HS-27A (cell line): ENCODE results near the gene RPL13.
A peak's percentile ranks its signal among the peaks of the same experiment; 100 is the strongest.

Experiments
- DNase-seq: peaks from one replicate; pipeline ENCODE4 v3.0.0-alpha.2; 2012; ENCODE audit warnings: low read depth, missing footprints

The RPL13 gene

GRCh38 chr16:89560378-89561141 is at the start of gene RPL13:
Gene RPL13, plus strand, starts transcription at chr16:89560682. Its CDS starts 278 bp downstream, at chr16:89560960.
- DNase-seq: peak; percentile 90

GRCh38 chr16:89511374-89511773 is 49.1 kb upstream of the RPL13 start:
- DNase-seq: no peak

- DNase-seq: no peak
Observed at GRCh38 chr16:89512453-89512852, 48.0 kb upstream of the RPL13 start.

- no peak for DNase-seq
Observed at GRCh38 chr16:89517128-89517527, 43.4 kb upstream of the RPL13 start.

- DNase-seq: no peak
Observed at GRCh38 chr16:89519881-89520280, 40.6 kb upstream of the RPL13 start.

GRCh38 chr16:89522287-89522686 is 38.2 kb upstream of the RPL13 start:
- DNase-seq: no peak

- no peak for DNase-seq
Observed at GRCh38 chr16:89523680-89524344, 36.7 kb upstream of the RPL13 start.

GRCh38 chr16:89525146-89525913 is 35.2 kb upstream of the RPL13 start:
- no peak for DNase-seq

GRCh38 chr16:89529097-89529496 is 31.4 kb upstream of the RPL13 start:
- DNase-seq: no peak

- no peak for DNase-seq
Observed at GRCh38 chr16:89530401-89531381, 29.8 kb upstream of the RPL13 start.

- DNase-seq: no peak
Observed at GRCh38 chr16:89531821-89532526, 28.5 kb upstream of the RPL13 start.

GRCh38 chr16:89534252-89534756 is 26.2 kb upstream of the RPL13 start:
- no peak for DNase-seq

GRCh38 chr16:89536371-89536770 is 24.1 kb upstream of the RPL13 start:
- DNase-seq: no peak

- no peak for DNase-seq
Observed at GRCh38 chr16:89536886-89537548, 23.5 kb upstream of the RPL13 start.

GRCh38 chr16:89537549-89537925 is 22.9 kb upstream of the RPL13 start:
- DNase-seq: no peak

- DNase-seq: no peak
Observed at GRCh38 chr16:89538286-89538685, 22.2 kb upstream of the RPL13 start.

GRCh38 chr16:89540557-89540956 is 19.9 kb upstream of the RPL13 start:
- no peak for DNase-seq

GRCh38 chr16:89541792-89542191 is 18.7 kb upstream of the RPL13 start:
- DNase-seq: no peak

- no peak for DNase-seq
Observed at GRCh38 chr16:89544113-89544512, 16.4 kb upstream of the RPL13 start.

GRCh38 chr16:89544713-89545043 is 15.8 kb upstream of the RPL13 start:
- no peak for DNase-seq
